A549 (cell line): ENCODE results near the gene CTNNA3. TPM values are rescaled to one million over a fixed set of nuclear protein-coding genes. Genes with fewer than 3 reads are reported as not detected.

Experiments used
- ATAC-seq, 2 experiments: fragments of 200-7000 bp in 1 of 2; fragments of >200 bp in 1 of 2; cut with Nextera tagmentation in 1 of 2; cut with Tn5 transposase in 1 of 2; 3 replicates each; pipeline versions ENCODE4 v1.8.0 to v1.9.1; 2018 to 2020; ENCODE audit warnings: mild to moderate bottlenecking in 1 of 2, moderate library complexity in 1 of 2
- CTCF ChIA-PET: fragments of 300-600 bp; sonication (Branson Sonifier 250); formaldehyde crosslinking; extraction: SDS; loops from one replicate; lab custom pipeline; 2021; ENCODE audit warnings: antibody characterized with exemption, inconsistent platforms; lab: Yijun Ruan, JAX
- POLR2A ChIA-PET: fragments of 350-600 bp; formaldehyde crosslinking; extraction: SDS; loops from one replicate; lab custom pipeline; 2021; ENCODE audit warnings: antibody characterized with exemption, inconsistent platforms; lab: Yijun Ruan, JAX
- DNase-seq, 2 experiments: peaks; one replicate each; pipeline versions ENCODE4 v3.0.0 to v3.0.0-alpha.2; 2011 to 2016; ENCODE audit warnings: low read depth in 1 of 2, low spot score in 1 of 2
- FAIRE-seq: peaks from 2 replicates; lab custom pipeline; 2011; peaks lifted over from hg19 to GRCh38; lab: Jason Lieb, UNC
- H3K27ac ChIP-seq, 2 experiments: fragments of >200 bp; sonication (Bioruptor Twin); formaldehyde crosslinking; 3 replicates each; pipeline ENCODE4 v1.5.1; 2016 to 2017
- H3K4me1 ChIP-seq: fragments of >200 bp; sonication (Bioruptor Twin); formaldehyde crosslinking; 3 replicates; pipeline ENCODE4 v1.6.1; 2016
- H3K4me2 ChIP-seq: fragments of >200 bp; sonication (Bioruptor Twin); formaldehyde crosslinking; 3 replicates; pipeline ENCODE4 v1.6.1; 2016
- H3K4me3 ChIP-seq: fragments of >200 bp; sonication (Bioruptor Twin); formaldehyde crosslinking; 3 replicates; pipeline ENCODE4 v1.5.1; 2016
- H3K9me3 ChIP-seq: fragments of >200 bp; sonication (Bioruptor Twin); formaldehyde crosslinking; 3 replicates; pipeline ENCODE4 v1.6.1; 2016
- CBX8 ChIP-seq: fragments of 200-600 bp; sonication (generic); IDR thresholded peaks from 2 replicates; pipeline ENCODE4 v1.6.1; 2016
- CHD2 ChIP-seq: fragments of 150-350 bp; IDR thresholded peaks from 2 replicates; pipeline ENCODE4 v1.6.1; 2014; ENCODE audit warnings: low read length; ENCODE audit not compliant: partially characterized antibody
- E2F6 ChIP-seq: IDR thresholded peaks from 2 replicates; pipeline ENCODE4 v1.6.1; 2012; ENCODE audit warnings: low read depth, borderline replicate concordance
- FOSB ChIP-seq: fragments of 250-450 bp; sonication (Bioruptor Pico); IDR thresholded peaks from 2 replicates; pipeline ENCODE4 v1.5.0; 2020; ENCODE audit warnings: mild to moderate bottlenecking, moderate library complexity
- FOSL2 ChIP-seq, 2 experiments: fragments of 450-650 bp in 1 of 2; fragments of >200 bp in 1 of 2; sonication (Bioruptor Twin) in 1 of 2; formaldehyde crosslinking; IDR thresholded peaks; 2 replicates each; pipeline versions ENCODE4 v1.5.0 to v1.6.1; 2016 to 2020; ENCODE audit warnings: mild to moderate bottlenecking in 1 of 2, moderate library complexity in 1 of 2
- FOXS1 ChIP-seq: fragments of 250-450 bp; sonication (Bioruptor Pico); IDR thresholded peaks from 2 replicates; pipeline ENCODE4 v1.5.0; 2020; ENCODE audit warnings: mild to moderate bottlenecking, moderate library complexity
- HDAC2 ChIP-seq: fragments of 200-600 bp; sonication (generic); IDR thresholded peaks from 2 replicates; pipeline ENCODE4 v1.6.1; 2016
- HEYL ChIP-seq: fragments of 250-450 bp; sonication (Bioruptor Pico); IDR thresholded peaks from 2 replicates; pipeline ENCODE4 v1.8.0; 2021; ENCODE audit warnings: mild to moderate bottlenecking, moderate library complexity
- HOXA7 ChIP-seq: fragments of 250-450 bp; sonication (Bioruptor Pico); IDR thresholded peaks from 2 replicates; pipeline ENCODE4 v1.5.0; 2020; ENCODE audit warnings: mild to moderate bottlenecking, moderate library complexity
- HOXB5 ChIP-seq: fragments of 250-450 bp; sonication (Bioruptor Pico); IDR thresholded peaks from 2 replicates; pipeline ENCODE4 v1.5.0; 2020; ENCODE audit warnings: mild to moderate bottlenecking, moderate library complexity
- JUNB ChIP-seq: fragments of >200 bp; sonication (Bioruptor Twin); formaldehyde crosslinking; IDR thresholded peaks from 2 replicates; pipeline ENCODE4 v1.6.1; 2016
- KDM1A ChIP-seq: fragments of 200-600 bp; sonication (generic); IDR thresholded peaks from 2 replicates; pipeline ENCODE4 v1.6.1; 2016; ENCODE audit warnings: low read depth, mild to moderate bottlenecking
- KDM5A ChIP-seq: fragments of 200-600 bp; sonication (generic); IDR thresholded peaks from 2 replicates; pipeline ENCODE4 v1.6.1; 2016; ENCODE audit warnings: antibody characterized with exemption, mild to moderate bottlenecking
- NPAS2 ChIP-seq: fragments of 250-450 bp; sonication (Bioruptor Pico); IDR thresholded peaks from 2 replicates; pipeline ENCODE4 v1.8.0; 2022; ENCODE audit warnings: mild to moderate bottlenecking, moderate library complexity, borderline replicate concordance
- POLR2A ChIP-seq: IDR thresholded peaks from 2 replicates; pipeline ENCODE4 v1.6.1; 2012; ENCODE audit warnings: mild to moderate bottlenecking, low read length
- POLR2AphosphoS2 ChIP-seq: conservative IDR thresholded peaks from 2 replicates; pipeline ENCODE4 v1.6.1; 2012; ENCODE audit warnings: low read length, improper control_type of control experiment, inconsistent platforms
- RAD21 ChIP-seq, 2 experiments: fragments of >200 bp in 1 of 2; sonication (Bioruptor Twin) in 1 of 2; formaldehyde crosslinking in 1 of 2; IDR thresholded peaks in 1 of 2; conservative IDR thresholded peaks in 1 of 2; 2 replicates in 1 of 2; 3 replicates in 1 of 2; pipeline ENCODE4 v1.6.1; 2012 to 2018; ENCODE audit warnings: inconsistent platforms in 1 of 2
- RARB ChIP-seq: fragments of 250-450 bp; sonication (Bioruptor Pico); IDR thresholded peaks from 2 replicates; pipeline ENCODE4 v1.8.0; 2021; ENCODE audit warnings: mild to moderate bottlenecking, moderate library complexity
- RCOR1 ChIP-seq: fragments of 150-350 bp; IDR thresholded peaks from 2 replicates; pipeline ENCODE4 v1.6.1; 2014; ENCODE audit warnings: antibody characterized with exemption, low read length, low read depth
- RFX5 ChIP-seq: fragments of 450-650 bp; IDR thresholded peaks from 2 replicates; pipeline ENCODE4 v1.7.1; 2014; ENCODE audit warnings: antibody characterized with exemption, mild to moderate bottlenecking, moderate library complexity
- RNF2 ChIP-seq: fragments of 200-600 bp; sonication (generic); IDR thresholded peaks from 2 replicates; pipeline ENCODE4 v1.6.1; 2016; ENCODE audit warnings: low read depth, mild to moderate bottlenecking, antibody characterized with exemption, moderate library complexity, borderline replicate concordance
- SMC3 ChIP-seq: fragments of >200 bp; sonication (Bioruptor Twin); formaldehyde crosslinking; IDR thresholded peaks from 3 replicates; pipeline ENCODE4 v1.6.1; 2018; ENCODE audit warnings: inconsistent platforms
- TFCP2L1 ChIP-seq: fragments of 250-450 bp; sonication (Bioruptor Pico); IDR thresholded peaks from 2 replicates; pipeline ENCODE4 v1.5.0; 2021; ENCODE audit warnings: mild to moderate bottlenecking
- TP53 ChIP-seq: fragments of 250-450 bp; sonication (Bioruptor Pico); IDR thresholded peaks from 2 replicates; pipeline ENCODE4 v1.5.0; 2021; ENCODE audit warnings: mild to moderate bottlenecking, moderate library complexity
- ZC3H11A ChIP-seq: fragments of 450-650 bp; IDR thresholded peaks from 2 replicates; pipeline ENCODE4 v1.6.1; 2014; ENCODE audit warnings: antibody characterized with exemption, mild to moderate bottlenecking
- ZNF302 ChIP-seq: fragments of 250-450 bp; sonication (Bioruptor Pico); IDR thresholded peaks from 2 replicates; pipeline ENCODE4 v1.9.0; 2021; ENCODE audit warnings: inconsistent platforms, mild to moderate bottlenecking, moderate library complexity
- WGBS: methylation state at CpG from one replicate; pipeline ENCODE4 v1.1.6; 2017; ENCODE audit errors: missing lambda C conversion rate; 5-methylcytosine and 5-hydroxymethylcytosine counted together
- polyA plus RNA-seq, 4 experiments: library from polyadenylated mRNA; depleted of rRNA in 3 of 4; stranded (reverse); fragments of >200 nt; fragmentation: RNase III in 1 of 4; extraction: RNeasy Plus Mini Kit Qiagen cat#74134 plus additional on column Dnase treatment in 1 of 4; gene quantifications; 2 replicates in 3 of 4; 3 replicates in 1 of 4; pipeline ENCODE4 v1.2.3, GENCODE V29; 2011 to 2017
- TF ChIP-seq, protein P1 (sequence below): fragments of >200 bp; sonication (Bioruptor Twin); formaldehyde crosslinking; IDR thresholded peaks from 3 replicates; pipeline ENCODE4 v1.5.1; 2016
- TF ChIP-seq, protein P2 (sequence below): fragments of 250-450 bp; sonication (Bioruptor Pico); IDR thresholded peaks from 2 replicates; pipeline ENCODE4 v1.5.0; 2020; ENCODE audit warnings: low read depth, mild to moderate bottlenecking, moderate library complexity
- TF ChIP-seq, protein P3 (sequence below): IDR thresholded peaks from 2 replicates; pipeline ENCODE4 v1.6.1; 2012
- TF ChIP-seq, protein P4 (sequence below): fragments of 150-350 bp; IDR thresholded peaks from 2 replicates; pipeline ENCODE4 v1.6.1; 2014; ENCODE audit warnings: low read depth, mild to moderate bottlenecking, low read length

CTNNA3 gene
- polyA plus RNA-seq, 2 of the 4 experiments (the other 2 are of a cell fraction) = not detected

DNA sequence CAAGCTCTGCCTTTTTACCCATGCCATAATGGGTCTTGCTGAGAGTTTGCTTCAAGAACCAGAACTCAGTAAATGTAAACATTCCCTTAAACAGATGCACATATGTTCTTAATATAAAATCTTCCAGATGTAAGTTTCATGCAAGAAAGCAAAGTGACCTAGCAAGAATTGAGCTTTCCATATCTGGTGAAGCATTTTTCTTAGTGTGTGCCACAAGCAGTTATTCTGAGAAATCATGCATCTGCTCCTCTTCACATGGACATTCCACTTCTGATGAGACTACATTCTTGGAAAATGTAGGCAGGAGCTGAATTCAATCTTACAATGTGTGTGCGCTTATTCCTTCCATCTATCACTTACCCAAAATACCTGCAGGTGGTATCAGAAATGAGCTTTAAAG, 997.9 kb downstream of the CTNNA3 start:
- TF ChIP-seq POLR2A = no peak
- TF ChIP-seq CBX8 = no peak
- no peak for TF ChIP-seq HOXB5 (CRISPR knock-in tag)
- TF ChIP-seq ZNF302 = no peak
- TF ChIP-seq HEYL (CRISPR knock-in tag) = no peak
- TF ChIP-seq RNF2 = no peak
- no peak for TF ChIP-seq HOXA7 (CRISPR knock-in tag)
- TF ChIP-seq JUNB = no peak
- TF ChIP-seq SMC3 = no peak
- TF ChIP-seq KDM1A = no peak
- TF ChIP-seq POLR2AphosphoS2 = no peak
- no peak for TF ChIP-seq CHD2
- TF ChIP-seq HDAC2 = no peak
- no peak overlapping the region for H3K4me3 ChIP-seq
- ChIA-PET POLR2A (no interaction called here), CTCF (interaction anchor here (0.6 kb wide), 1 partner anchor 121 kb away, joined by 3 read pairs; no protein-coding TSS in a partner anchor)
- no peaks in the 10 kb centered on the region for H3K9me3 ChIP-seq
- 67% methylated on average over 1 of the region's 1 CpG for WGBS
- FAIRE-seq (no peak), DNase-seq (no peak), ATAC-seq (no peak)
- no peak overlapping the region for H3K27ac ChIP-seq
- no peaks in the 10 kb centered on the region for H3K4me1 ChIP-seq
- H3K4me2 ChIP-seq = no peak overlapping the region

DNA sequence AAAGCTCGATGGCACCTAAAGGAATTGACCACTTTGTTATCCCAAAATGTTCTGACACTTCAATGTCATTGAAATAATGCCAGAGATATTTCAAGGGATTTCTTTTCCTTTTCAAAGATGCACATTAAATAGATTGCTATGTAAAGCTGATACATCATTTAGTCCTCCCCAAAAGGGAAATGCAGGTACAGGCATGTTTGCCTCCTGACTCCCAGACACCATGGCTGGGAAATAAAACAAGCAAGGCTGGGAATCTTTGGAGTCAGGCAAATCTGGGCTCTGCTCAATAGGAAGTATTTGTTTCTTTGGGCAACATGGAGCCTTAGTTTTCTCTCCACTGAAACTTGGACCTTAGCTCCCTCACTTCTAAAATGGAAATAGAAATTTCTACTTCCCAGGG, 1000.9 kb downstream of the CTNNA3 start:
- CTCF ChIA-PET = no interaction called here
- H3K27ac ChIP-seq = no peak overlapping the region
- no peak overlapping the region for H3K4me3 ChIP-seq
- no peak for TF ChIP-seq POLR2AphosphoS2
- 0% methylated on average over 1 of the region's 1 CpG for WGBS
- DNase-seq (no peak), FAIRE-seq (no peak), ATAC-seq (no peak)
- no peaks in the 10 kb centered on the region for H3K9me3 ChIP-seq
- POLR2A ChIA-PET = no interaction called here
- H3K4me1 ChIP-seq = no peaks in the 10 kb centered on the region
- H3K4me2 ChIP-seq = no peak overlapping the region

- no peak for FAIRE-seq
- CTCF ChIA-PET = no interaction called here
These were observed 1011.4 kb downstream of the CTNNA3 start for GRCh38 chr10:66684581-66684980.

GRCh38 chr10:66680886-66681285, 1015.1 kb downstream of the CTNNA3 start:
- H3K9me3 ChIP-seq = no peaks in the 10 kb centered on the region
- DNase-seq (no peak), FAIRE-seq (no peak), ATAC-seq (no peak)
- CTCF ChIA-PET = no interaction called here
- no peak overlapping the region for H3K4me2 ChIP-seq
- H3K4me1 ChIP-seq = no peaks in the 10 kb centered on the region
- 0% methylated on average over 1 of the region's 1 CpG for WGBS
- H3K4me3 ChIP-seq = no peak overlapping the region
- POLR2A ChIA-PET = no interaction called here
- TF ChIP-seq RCOR1 (no peak), TFCP2L1 (CRISPR knock-in tag) (no peak), RFX5 (no peak), RAD21 (conservative IDR thresholded peaks at IDR 0.05 in 1 of 2, IDR thresholded peaks at IDR 0.05 in 1 of 2) (no peak), CHD2 (no peak), FOXS1 (CRISPR knock-in tag) (no peak), RARB (CRISPR knock-in tag) (no peak), FOSB (no peak), E2F6 (no peak)
- TF ChIP-seq, protein P1, sequence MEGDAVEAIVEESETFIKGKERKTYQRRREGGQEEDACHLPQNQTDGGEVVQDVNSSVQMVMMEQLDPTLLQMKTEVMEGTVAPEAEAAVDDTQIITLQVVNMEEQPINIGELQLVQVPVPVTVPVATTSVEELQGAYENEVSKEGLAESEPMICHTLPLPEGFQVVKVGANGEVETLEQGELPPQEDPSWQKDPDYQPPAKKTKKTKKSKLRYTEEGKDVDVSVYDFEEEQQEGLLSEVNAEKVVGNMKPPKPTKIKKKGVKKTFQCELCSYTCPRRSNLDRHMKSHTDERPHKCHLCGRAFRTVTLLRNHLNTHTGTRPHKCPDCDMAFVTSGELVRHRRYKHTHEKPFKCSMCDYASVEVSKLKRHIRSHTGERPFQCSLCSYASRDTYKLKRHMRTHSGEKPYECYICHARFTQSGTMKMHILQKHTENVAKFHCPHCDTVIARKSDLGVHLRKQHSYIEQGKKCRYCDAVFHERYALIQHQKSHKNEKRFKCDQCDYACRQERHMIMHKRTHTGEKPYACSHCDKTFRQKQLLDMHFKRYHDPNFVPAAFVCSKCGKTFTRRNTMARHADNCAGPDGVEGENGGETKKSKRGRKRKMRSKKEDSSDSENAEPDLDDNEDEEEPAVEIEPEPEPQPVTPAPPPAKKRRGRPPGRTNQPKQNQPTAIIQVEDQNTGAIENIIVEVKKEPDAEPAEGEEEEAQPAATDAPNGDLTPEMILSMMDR = no peak
- TF ChIP-seq, protein P2, sequence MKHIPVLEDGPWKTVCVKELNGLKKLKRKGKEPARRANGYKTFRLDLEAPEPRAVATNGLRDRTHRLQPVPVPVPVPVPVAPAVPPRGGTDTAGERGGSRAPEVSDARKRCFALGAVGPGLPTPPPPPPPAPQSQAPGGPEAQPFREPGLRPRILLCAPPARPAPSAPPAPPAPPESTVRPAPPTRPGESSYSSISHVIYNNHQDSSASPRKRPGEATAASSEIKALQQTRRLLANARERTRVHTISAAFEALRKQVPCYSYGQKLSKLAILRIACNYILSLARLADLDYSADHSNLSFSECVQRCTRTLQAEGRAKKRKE (CRISPR knock-in tag) = no peak
- no peak overlapping the region for H3K27ac ChIP-seq

More at GRCh38 chr10:66684581-66684980, 1011.4 kb downstream of the CTNNA3 start:
- Histone ChIP-seq H3K9me3 (no peaks in the 10 kb centered on the region), H3K27ac (no peak overlapping the region), H3K4me2 (no peak overlapping the region), H3K4me3 (no peak overlapping the region), H3K4me1 (no peaks in the 10 kb centered on the region)
- ATAC-seq (no peak), DNase-seq (no peak)
- TF ChIP-seq HDAC2 (no peak), FOSL2 (IDR thresholded peaks at IDR 0.05) (no peak), FOSL2 (CRISPR knock-in tag; IDR thresholded peaks at IDR 0.05) (no peak), KDM5A (no peak), TP53 (CRISPR knock-in tag) (no peak), ZC3H11A (no peak), POLR2A (no peak), NPAS2 (CRISPR knock-in tag) (no peak)
- TF ChIP-seq, protein P3, sequence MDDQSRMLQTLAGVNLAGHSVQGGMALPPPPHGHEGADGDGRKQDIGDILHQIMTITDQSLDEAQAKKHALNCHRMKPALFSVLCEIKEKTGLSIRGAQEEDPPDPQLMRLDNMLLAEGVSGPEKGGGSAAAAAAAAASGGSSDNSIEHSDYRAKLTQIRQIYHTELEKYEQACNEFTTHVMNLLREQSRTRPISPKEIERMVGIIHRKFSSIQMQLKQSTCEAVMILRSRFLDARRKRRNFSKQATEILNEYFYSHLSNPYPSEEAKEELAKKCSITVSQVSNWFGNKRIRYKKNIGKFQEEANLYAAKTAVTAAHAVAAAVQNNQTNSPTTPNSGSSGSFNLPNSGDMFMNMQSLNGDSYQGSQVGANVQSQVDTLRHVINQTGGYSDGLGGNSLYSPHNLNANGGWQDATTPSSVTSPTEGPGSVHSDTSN = no peak
- TF ChIP-seq, protein P4, sequence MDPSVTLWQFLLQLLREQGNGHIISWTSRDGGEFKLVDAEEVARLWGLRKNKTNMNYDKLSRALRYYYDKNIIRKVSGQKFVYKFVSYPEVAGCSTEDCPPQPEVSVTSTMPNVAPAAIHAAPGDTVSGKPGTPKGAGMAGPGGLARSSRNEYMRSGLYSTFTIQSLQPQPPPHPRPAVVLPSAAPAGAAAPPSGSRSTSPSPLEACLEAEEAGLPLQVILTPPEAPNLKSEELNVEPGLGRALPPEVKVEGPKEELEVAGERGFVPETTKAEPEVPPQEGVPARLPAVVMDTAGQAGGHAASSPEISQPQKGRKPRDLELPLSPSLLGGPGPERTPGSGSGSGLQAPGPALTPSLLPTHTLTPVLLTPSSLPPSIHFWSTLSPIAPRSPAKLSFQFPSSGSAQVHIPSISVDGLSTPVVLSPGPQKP = no peak
- POLR2A ChIA-PET = no interaction called here
- 10% methylated on average over 3 of the region's 3 CpGs for WGBS
